SJCRH30 (cell line): ENCODE data around the gene CCR1. TPM values are rescaled to one million over a fixed set of nuclear protein-coding genes. Genes with fewer than 3 reads are reported as not detected.

ENCODE experiments used
- DNase-seq, 2 experiments: peaks; one replicate each; pipeline ENCODE4 v3.0.0-alpha.2; 2015 to 2020
- H3K27ac ChIP-seq: fragments of 250-450 bp; sonication (Bioruptor Pico); 2 replicates; pipeline ENCODE4 v1.5.1; 2020; ENCODE audit warnings: mild to moderate bottlenecking, moderate library complexity
- H3K27me3 ChIP-seq: fragments of 250-450 bp; sonication (Bioruptor Pico); 2 replicates; pipeline ENCODE4 v1.5.1; 2020; ENCODE audit warnings: mild to moderate bottlenecking, moderate library complexity
- H3K36me3 ChIP-seq: fragments of 250-450 bp; sonication (Bioruptor Pico); 2 replicates; pipeline ENCODE4 v1.5.1; 2020; ENCODE audit warnings: mild to moderate bottlenecking, moderate library complexity
- H3K4me1 ChIP-seq: fragments of 250-450 bp; sonication (Bioruptor Pico); 2 replicates; pipeline ENCODE4 v1.5.1; 2020; ENCODE audit warnings: mild to moderate bottlenecking, moderate library complexity
- H3K4me3 ChIP-seq: fragments of 250-450 bp; sonication (Bioruptor Pico); 2 replicates; pipeline ENCODE4 v1.5.1; 2020; ENCODE audit warnings: mild to moderate bottlenecking, moderate library complexity
- H3K9me3 ChIP-seq: fragments of 250-450 bp; sonication (Bioruptor Pico); replicated peaks from 2 replicates; pipeline ENCODE4 v1.5.1; 2020; ENCODE audit warnings: mild to moderate bottlenecking, moderate library complexity
- total RNA-seq: library from RNA; depleted of rRNA; stranded (reverse); fragments of >200 nt; shearing (Covaris generic); gene quantifications from 2 replicates; pipeline ENCODE4 v1.2.3, GENCODE V29; 2014

CCR1 gene
- total RNA-seq, 1 experiment from 2014 or later: not detected

GRCh38 chr3:46202535-46202934 lies 5.6 kb downstream of the CCR1 start:
- DNase-seq: no peak
- H3K4me1 ChIP-seq: no peaks in the 10 kb centered on the region
- no peaks in the 10 kb centered on the region for H3K36me3 ChIP-seq
- no peak overlapping the region for H3K4me3 ChIP-seq
- H3K27me3 ChIP-seq: no peaks in the 10 kb centered on the region
- no peaks in the 10 kb centered on the region for H3K9me3 ChIP-seq
- H3K27ac ChIP-seq: no peak overlapping the region

DNA sequence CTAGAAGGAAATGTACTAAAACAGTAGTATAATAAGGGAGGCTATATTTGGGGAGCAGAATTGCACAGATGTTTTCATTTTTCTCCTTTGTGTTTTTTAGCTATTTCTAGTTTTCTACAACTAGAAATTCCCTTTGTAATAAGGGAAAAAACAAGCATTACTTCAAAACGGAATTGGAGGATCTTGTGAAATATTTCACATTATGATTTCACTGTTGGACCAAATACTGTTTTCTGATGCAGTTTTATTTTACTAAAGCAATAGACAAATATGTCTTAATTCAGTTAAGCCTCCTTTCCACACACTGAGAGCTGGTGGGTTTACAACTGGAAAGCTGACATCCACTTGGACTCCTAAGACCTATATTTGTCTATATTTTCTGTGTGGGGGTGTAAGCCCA lies 7.3 kb downstream of the CCR1 start:
- no peaks in the 10 kb centered on the region for H3K27me3 ChIP-seq
- no peak overlapping the region for H3K27ac ChIP-seq
- no peaks in the 10 kb centered on the region for H3K9me3 ChIP-seq
- no peak for DNase-seq
- H3K4me1 ChIP-seq: no peaks in the 10 kb centered on the region
- no peaks in the 10 kb centered on the region for H3K36me3 ChIP-seq
- no peak overlapping the region for H3K4me3 ChIP-seq

DNA sequence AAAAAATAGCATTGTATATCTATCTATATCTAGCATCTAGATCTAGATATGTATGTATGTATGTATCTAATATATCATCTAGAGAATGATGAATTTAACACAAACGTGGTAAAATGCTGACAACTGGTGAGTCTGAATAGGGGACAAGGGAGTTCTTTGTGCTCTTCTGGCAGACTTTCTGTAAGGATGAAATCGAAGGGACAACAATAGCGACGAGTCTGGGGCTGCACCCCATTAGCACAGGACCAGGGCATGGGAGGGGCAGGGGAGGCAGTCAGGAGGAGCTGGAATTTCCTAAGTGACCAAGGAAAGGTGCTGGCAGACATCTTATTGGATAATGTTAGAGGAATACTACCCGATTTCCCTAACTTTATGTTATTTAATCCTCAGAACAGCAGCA lies 7.9 kb downstream of the CCR1 start:
- H3K9me3 ChIP-seq: no peaks in the 10 kb centered on the region
- DNase-seq: no peak
- H3K36me3 ChIP-seq: no peaks in the 10 kb centered on the region
- H3K27me3 ChIP-seq: no peaks in the 10 kb centered on the region
- H3K27ac ChIP-seq: no peak overlapping the region
- no peaks in the 10 kb centered on the region for H3K4me1 ChIP-seq
- H3K4me3 ChIP-seq: no peak overlapping the region

DNA sequence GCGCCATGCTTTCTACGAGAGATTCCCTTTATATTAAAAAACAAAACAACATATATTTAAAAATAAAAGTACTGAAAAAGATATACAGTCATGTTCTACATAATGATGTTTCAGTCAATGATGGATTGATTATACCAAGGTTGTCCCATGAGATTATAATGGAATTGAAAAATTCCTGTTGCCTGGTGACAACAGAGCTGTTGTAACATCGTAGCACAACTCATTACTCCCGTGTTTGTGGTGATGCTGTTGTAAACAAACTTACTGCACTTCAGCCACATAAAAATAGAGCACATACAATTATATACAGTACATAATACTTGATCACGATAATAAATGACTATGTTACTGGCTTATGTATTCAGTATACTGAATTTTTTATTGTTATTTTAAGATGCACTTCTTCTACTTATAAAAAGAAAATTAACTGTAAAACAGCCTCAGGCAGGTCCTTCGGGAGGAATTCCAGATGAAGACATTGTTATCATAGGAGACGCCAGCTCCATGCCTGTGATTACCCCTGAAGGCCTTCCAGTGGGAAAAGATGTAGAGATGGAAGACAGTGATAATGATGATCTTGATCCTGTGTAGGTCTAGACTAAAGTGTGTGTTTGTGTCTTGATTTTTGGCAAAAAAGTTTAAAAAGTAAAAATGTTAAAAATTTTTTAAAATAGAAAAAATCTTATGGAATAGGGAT lies 11.7 kb downstream of the CCR1 start:
- Histone ChIP-seq H3K9me3 (no peaks in the 10 kb centered on the region), H3K4me1 (no peaks in the 10 kb centered on the region), H3K36me3 (no peaks in the 10 kb centered on the region), H3K27me3 (no peaks in the 10 kb centered on the region), H3K27ac (no peak overlapping the region), H3K4me3 (no peak overlapping the region)
- no peak for DNase-seq

DNA sequence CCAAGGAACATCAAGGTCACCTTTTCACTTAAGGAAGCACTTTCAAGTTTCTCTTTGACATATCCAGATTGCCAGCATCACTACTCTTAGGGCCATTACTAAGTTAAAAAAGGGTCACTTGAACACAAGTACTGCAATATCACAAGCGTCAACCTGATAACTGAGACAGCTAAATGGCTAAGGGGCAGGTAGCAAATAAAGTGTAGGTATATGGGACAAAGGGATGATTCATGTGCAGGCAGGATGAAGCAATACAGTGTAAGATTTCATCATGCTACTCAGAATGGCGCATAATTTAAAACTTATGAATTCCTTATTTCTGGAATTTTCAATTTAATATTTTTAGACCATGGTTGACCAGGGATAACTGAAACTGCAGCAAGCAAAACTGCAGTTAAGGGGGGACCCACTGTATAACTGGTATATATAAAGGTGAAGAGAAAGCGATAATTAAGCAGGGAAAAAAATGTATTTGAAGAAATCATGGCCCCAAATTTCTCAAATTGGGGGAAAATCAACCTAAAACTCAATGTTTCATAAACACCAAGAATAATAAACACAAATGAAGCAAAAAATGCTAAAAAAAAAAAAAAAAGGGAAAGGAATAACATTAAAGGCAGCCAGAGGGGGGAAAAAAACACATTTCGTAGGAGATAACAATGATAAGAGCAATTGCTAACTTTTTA lies 13.1 kb downstream of the CCR1 start:
- no peaks in the 10 kb centered on the region for H3K36me3 ChIP-seq
- no peaks in the 10 kb centered on the region for H3K27me3 ChIP-seq
- H3K4me1 ChIP-seq: no peaks in the 10 kb centered on the region
- no peak overlapping the region for H3K27ac ChIP-seq
- no peak for DNase-seq
- H3K4me3 ChIP-seq: no peak overlapping the region
- H3K9me3 ChIP-seq: no peaks in the 10 kb centered on the region

DNA sequence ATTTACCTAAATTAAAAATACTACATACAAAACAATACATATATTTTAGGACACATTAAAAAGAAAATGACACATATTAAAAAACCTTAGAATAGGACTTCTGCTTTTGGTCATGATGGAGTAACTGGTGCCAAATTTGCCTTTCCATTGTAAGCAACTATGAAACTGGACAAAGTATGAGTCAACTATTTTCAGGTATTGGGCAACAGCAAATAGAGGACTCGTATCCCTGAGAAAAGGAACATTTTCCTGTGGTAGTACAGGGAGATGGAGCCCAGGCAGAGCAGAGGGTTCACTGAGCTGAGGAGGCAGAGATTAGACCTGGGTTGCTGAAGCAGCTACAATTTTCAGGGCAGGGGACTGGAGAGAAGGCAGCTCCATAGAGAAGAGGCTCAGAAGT lies 14.7 kb downstream of the CCR1 start:
- Histone ChIP-seq H3K36me3 (no peaks in the 10 kb centered on the region), H3K27me3 (no peaks in the 10 kb centered on the region), H3K9me3 (no peaks in the 10 kb centered on the region), H3K27ac (no peak overlapping the region), H3K4me3 (no peak overlapping the region), H3K4me1 (no peaks in the 10 kb centered on the region)
- DNase-seq: no peak

DNA sequence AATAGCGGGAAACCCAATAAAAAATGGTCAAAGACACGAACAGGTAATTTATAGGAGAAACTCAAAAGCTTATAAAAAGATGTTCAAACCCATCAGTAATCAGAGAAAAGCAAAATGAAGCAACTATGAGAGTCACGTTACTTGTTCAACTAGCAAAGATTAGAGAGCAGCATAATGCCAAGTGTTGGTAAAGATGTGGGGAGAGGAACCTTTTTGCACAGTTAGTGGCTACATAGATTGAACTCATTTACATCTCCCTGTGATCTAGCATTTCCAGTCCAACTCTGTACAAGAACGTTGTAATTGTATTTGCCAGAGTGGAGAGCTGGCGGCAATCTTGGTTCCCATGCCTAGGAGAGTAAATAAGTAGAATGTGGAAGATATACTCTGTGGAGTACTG lies 15.2 kb downstream of the CCR1 start:
- H3K36me3 ChIP-seq: no peaks in the 10 kb centered on the region
- H3K27me3 ChIP-seq: no peaks in the 10 kb centered on the region
- no peak overlapping the region for H3K27ac ChIP-seq
- DNase-seq: no peak
- H3K4me1 ChIP-seq: no peaks in the 10 kb centered on the region
- no peak overlapping the region for H3K4me3 ChIP-seq
- H3K9me3 ChIP-seq: no peaks in the 10 kb centered on the region

GRCh38 chr3:46191730-46192129 lies 16.4 kb downstream of the CCR1 start:
- Histone ChIP-seq H3K4me3 (no peak overlapping the region), H3K9me3 (no peaks in the 10 kb centered on the region), H3K36me3 (no peaks in the 10 kb centered on the region), H3K27ac (no peak overlapping the region), H3K4me1 (no peaks in the 10 kb centered on the region), H3K27me3 (no peaks in the 10 kb centered on the region)
- no peak for DNase-seq

DNA sequence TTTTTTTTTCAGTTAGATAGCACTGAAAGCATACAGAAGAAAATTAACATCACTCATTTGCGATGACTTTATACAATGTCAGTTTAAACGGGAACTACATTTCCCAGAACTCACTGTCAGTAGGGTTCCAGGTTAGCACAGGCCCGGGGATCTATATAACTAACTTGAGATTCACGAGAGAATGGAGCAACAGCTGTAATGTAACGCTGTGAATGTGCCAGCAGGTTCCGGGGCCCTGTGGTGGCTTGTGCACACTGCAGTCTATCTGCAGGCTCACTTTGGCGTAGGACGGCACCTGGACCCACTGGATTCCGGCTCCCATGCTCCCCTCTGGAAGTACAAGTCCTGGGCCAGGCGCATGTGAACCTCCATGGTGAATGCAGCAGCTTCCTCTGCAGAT lies 19.4 kb downstream of the CCR1 start:
- Histone ChIP-seq H3K27me3 (no peaks in the 10 kb centered on the region), H3K36me3 (no peaks in the 10 kb centered on the region), H3K4me1 (no peaks in the 10 kb centered on the region), H3K27ac (no peak overlapping the region), H3K9me3 (no peaks in the 10 kb centered on the region), H3K4me3 (no peak overlapping the region)
- DNase-seq: no peak

- no peak overlapping the region for H3K4me3 ChIP-seq
- DNase-seq: no peak
- H3K9me3 ChIP-seq: no peaks in the 10 kb centered on the region
- no peaks in the 10 kb centered on the region for H3K4me1 ChIP-seq
- no peaks in the 10 kb centered on the region for H3K36me3 ChIP-seq
- no peaks in the 10 kb centered on the region for H3K27me3 ChIP-seq
- H3K27ac ChIP-seq: no peak overlapping the region
Observed at GRCh38 chr3:46187876-46188275, 20.2 kb downstream of the CCR1 start.

DNA sequence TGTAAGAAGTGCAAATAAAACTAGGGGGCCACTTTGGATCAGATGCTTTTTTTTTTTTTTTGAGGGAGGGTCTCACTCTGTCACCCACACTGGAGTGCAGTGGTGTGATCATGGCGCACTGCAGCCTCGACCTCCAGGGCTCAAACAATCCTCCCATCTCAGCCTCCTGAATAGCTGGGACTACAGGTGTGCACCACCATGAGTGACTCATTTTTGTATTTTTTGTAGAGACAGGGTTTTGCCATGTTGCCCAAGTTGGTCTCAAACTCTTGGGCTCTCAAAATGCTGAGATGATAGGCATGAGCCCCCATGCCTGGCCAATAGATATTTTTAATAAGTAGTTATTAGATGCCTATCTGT lies 20.8 kb downstream of the CCR1 start:
- no peak for DNase-seq
- Histone ChIP-seq H3K9me3 (no peaks in the 10 kb centered on the region), H3K27me3 (no peaks in the 10 kb centered on the region), H3K36me3 (no peaks in the 10 kb centered on the region), H3K4me1 (no peaks in the 10 kb centered on the region), H3K4me3 (no peak overlapping the region), H3K27ac (no peak overlapping the region)

GRCh38 chr3:46186471-46187340 lies 21.4 kb downstream of the CCR1 start:
- H3K4me1 ChIP-seq: no peaks in the 10 kb centered on the region
- DNase-seq: no peak
- H3K27ac ChIP-seq: no peak overlapping the region

DNA sequence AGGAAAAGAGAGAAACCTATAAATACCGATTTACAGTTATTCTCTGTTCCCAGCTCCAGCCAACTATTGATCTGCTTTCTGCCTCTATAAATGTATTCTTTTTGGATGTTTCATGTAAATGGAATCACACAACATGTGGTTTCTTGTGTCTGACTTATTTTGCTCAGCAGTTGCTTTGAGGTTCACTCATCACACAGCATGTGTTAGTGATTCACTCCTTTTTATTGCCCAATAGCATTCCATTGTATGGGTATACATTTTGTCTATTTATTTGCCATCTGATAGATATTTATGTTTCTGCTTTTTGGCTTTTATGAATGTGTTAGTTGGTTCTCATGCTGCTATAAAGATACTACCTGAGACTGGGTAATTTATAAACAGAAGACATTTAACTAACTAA lies 23.6 kb downstream of the CCR1 start:
- Histone ChIP-seq H3K36me3 (no peaks in the 10 kb centered on the region), H3K4me1 (no peaks in the 10 kb centered on the region), H3K27me3 (no peaks in the 10 kb centered on the region), H3K4me3 (no peak overlapping the region), H3K9me3 (no peaks in the 10 kb centered on the region), H3K27ac (no peak overlapping the region)
- DNase-seq: no peak

More at GRCh38 chr3:46186471-46187340, 21.4 kb downstream of the CCR1 start:
- H3K27me3 ChIP-seq: no peaks in the 10 kb centered on the region
- H3K4me3 ChIP-seq: no peak overlapping the region
- H3K9me3 ChIP-seq: no peaks in the 10 kb centered on the region
- no peaks in the 10 kb centered on the region for H3K36me3 ChIP-seq

DNA sequence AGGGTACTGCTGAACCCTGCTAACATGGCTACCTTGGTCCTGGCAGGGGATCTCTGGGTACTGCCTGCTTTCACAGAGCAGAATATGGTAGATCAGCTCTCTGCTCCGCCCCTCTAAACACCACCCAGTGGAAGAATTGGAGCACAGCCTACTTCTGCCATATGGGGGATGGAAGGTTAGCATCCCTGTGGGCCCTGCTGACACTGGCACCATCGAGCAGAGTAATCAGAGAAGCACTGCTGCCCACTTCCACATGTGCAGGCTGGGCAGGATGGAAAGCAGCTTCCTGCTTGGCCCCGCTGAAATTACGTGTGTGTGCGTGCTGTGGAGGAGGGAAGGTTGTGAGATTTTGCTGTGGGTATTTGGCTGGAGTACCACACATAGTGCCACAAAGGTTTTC lies 24.8 kb downstream of the CCR1 start:
- no peak overlapping the region for H3K27ac ChIP-seq
- no peak for DNase-seq
- no peaks in the 10 kb centered on the region for H3K4me1 ChIP-seq
- no peaks in the 10 kb centered on the region for H3K27me3 ChIP-seq
- H3K36me3 ChIP-seq: no peaks in the 10 kb centered on the region
- H3K9me3 ChIP-seq: no peaks in the 10 kb centered on the region
- no peak overlapping the region for H3K4me3 ChIP-seq

DNA sequence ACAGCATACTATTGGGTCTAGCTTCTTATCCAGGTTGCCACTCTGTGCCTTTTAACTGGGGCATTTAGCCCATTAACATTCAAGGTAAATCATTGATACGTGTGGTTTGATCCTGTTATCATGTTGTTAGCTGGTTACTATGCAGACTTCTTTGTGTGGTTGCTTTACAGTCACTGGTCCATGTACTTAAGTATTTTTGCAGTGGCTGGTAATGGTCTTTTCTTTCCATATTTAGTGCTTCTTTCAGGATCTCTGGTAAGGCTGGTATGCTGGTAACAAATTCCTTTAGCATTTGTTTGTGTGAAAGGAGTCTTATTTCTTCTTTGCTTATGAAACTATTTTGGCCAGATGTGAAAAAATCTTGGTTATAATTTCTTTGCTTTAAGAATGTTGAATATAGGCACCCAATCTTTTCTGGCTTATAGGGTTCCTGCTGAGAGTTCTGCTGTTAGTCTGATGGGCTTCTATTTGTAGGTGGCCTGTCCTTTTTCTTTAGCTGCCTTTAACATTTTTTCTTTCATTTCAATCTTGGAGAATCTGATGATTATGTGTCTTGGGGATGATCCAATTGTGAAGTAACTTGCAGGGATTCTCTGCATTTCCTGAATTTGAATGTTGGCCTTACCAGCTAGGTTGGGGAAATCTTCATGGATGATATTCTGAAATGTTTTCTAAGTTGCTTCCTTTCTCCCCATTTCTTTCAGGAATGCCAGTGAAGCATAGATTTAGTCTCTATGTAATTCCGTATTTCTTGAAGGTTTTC lies 39.3 kb downstream of the CCR1 start:
- no peak for DNase-seq
- Histone ChIP-seq H3K27me3 (no peaks in the 10 kb centered on the region), H3K9me3 (no peaks in the 10 kb centered on the region), H3K4me1 (no peaks in the 10 kb centered on the region), H3K36me3 (no peaks in the 10 kb centered on the region), H3K27ac (no peak overlapping the region), H3K4me3 (no peak overlapping the region)
